Effector CD4-positive, alpha-beta T cell (primary cell): ENCODE results near the gene CTNNBL1.

Source experiments
- DNase-seq: peaks from one replicate; pipeline ENCODE4 v3.0.0-alpha.2; 2020

Gene CTNNBL1

GRCh38 chr20:37789408-37789807 is 95.6 kb downstream of the CTNNBL1 start:
- no peak for DNase-seq

- DNase-seq: no peak
Measured at GRCh38 chr20:37790900-37791299, 97.1 kb downstream of the CTNNBL1 start.

GRCh38 chr20:37796121-37796520 is 102.3 kb downstream of the CTNNBL1 start:
- no peak for DNase-seq

GRCh38 chr20:37796733-37797132 is 102.9 kb downstream of the CTNNBL1 start:
- no peak for DNase-seq

DNA sequence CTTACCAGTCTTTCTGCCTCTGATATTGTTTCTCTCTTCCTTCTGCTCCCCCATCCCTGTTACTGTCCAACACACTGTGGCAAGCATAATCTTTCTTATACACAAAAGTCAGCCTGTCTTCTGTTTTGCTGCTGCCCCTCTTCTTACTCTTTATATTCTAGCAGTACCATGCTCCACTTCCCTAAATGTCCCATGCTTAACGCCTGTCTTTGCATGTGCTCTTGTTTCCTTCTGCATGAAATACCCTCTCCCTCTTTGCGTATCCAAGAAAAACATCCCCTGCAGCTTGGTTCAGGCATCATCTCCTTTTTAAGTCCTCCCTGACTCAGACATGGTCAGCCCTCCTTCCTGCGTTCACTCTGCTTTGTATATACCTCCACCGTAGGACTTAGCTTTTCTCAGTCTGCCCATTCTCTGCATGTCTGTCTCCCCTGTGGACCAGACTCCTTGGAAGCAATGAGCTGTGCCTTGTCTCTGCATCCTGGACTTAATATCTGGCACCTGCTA is 103.9 kb downstream of the CTNNBL1 start:
- DNase-seq: no peak

GRCh38 chr20:37798312-37798711 is 104.5 kb downstream of the CTNNBL1 start:
- DNase-seq: no peak

GRCh38 chr20:37800618-37801017 is 106.8 kb downstream of the CTNNBL1 start:
- DNase-seq: no peak

DNA sequence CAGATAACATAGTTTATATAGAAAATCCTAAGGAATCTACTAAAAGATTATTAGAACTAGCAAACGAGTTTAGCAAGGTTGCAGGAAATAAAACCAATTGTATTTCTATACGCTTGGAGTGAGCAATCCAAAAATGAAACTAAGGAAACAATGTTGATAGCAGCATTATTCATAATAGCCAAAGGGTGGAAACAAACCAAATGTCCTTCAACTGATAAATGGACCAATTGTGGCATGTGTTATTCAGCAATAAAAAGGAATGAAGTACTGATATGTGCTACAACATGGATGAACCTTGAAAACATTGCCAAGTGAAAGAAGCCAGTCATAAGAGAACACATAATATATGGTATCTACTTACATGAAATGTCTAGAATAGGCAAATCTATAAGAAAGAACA is 108.1 kb downstream of the CTNNBL1 start:
- DNase-seq: no peak

- DNase-seq: no peak
Measured at GRCh38 chr20:37803438-37804307, 109.8 kb downstream of the CTNNBL1 start.

- no peak for DNase-seq
Measured at GRCh38 chr20:37804584-37805566, 111.0 kb downstream of the CTNNBL1 start.

GRCh38 chr20:37807471-37808232 is 113.8 kb downstream of the CTNNBL1 start:
- no peak for DNase-seq

- DNase-seq: no peak
Measured at GRCh38 chr20:37808233-37809070, 114.6 kb downstream of the CTNNBL1 start.

DNA sequence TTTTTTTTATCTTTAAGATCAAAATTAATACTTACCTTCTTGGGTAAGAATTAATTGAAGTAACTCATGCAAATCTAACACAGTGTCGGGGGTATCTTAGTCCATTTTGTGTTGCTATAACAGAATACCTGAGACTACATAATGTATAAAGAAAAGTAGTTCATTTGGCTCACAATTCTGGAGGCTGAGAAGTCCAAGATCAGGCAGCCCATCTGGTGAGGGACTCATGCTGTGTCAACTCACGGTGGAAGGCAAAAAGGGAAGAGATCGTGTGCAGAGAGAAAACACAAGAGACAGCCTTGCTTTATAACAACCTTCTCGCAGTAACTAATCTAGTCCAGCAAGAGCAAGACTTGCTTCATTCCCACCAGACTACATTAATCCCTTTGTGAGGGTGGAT is 116.2 kb downstream of the CTNNBL1 start:
- no peak for DNase-seq

DNA sequence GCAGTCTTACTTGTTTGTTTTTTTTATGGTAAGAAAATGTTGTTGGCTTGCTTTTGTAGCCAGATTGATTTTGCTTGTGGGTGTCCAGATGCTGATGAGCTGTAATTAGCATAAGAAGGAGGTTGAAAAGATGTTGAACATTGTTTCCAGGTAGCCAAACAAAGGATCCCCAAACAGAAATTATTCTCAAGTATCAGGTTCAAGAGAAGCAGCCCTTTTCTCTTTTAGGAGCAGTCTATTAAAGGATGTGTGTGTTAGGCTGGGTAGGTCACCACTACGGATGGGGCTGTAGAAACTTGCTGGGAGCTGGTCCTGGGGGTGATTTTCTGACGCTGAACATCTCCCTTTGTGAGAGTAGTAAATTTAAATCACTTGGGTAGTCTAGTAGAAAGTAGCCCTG is 122.2 kb downstream of the CTNNBL1 start:
- DNase-seq: no peak

GRCh38 chr20:37816726-37817125 is 122.9 kb downstream of the CTNNBL1 start:
- DNase-seq: no peak

DNA sequence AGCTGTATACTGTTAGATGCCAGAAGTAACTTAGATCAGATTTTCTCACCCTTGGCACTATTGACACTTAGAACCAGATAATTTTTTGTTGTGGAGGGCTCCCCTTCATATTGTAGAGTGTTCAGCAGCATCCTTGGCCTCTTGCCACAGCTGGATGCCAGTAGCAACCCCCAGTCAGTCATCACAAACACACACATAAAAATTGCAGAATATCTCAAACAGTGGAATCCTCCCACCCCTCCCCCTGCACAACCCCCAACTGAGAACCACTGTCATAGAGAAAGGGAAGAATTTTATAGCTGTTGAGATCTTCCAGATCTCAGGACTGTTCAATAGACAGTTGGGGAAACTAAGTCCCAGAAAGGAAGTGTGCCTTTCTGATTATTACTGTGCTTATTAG is 127.9 kb downstream of the CTNNBL1 start:
- DNase-seq: no peak

DNA sequence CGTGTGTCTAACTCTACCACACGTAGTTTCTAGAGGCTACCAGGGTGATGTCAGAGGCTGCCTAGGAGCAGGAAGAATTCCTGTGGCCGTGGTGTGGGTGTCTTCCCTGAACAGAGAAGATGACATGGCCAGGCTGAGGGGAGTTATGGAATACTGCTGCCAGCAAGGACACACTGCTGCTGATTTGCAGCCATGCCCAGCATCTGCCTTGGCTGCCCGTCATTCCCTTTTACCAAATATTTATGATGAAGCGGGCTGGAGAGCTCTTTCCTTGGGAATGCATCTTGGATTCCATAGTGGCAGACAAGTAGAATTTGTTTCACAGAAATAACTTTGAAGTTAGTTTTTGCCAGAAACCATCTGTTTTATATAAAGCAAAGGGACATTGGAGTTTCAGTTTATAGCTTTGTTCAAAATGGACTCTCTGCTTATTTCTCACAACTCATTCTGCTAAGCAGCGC is 128.3 kb downstream of the CTNNBL1 start:
- DNase-seq: no peak

- DNase-seq: no peak
Measured at GRCh38 chr20:37823296-37823980, 129.6 kb downstream of the CTNNBL1 start.

- DNase-seq: no peak
Measured at GRCh38 chr20:37827605-37828004, 133.8 kb downstream of the CTNNBL1 start.

GRCh38 chr20:37828684-37829083 is 134.9 kb downstream of the CTNNBL1 start:
- no peak for DNase-seq

GRCh38 chr20:37829128-37829527 is 135.3 kb downstream of the CTNNBL1 start:
- DNase-seq: no peak
